Spleen (tissue), 11 donors: Measurements from ENCODE around the gene PCDH19. TPM values are rescaled to one million over a fixed set of nuclear protein-coding genes. Genes with fewer than 3 reads are reported as not detected.
"Not testable (repeated sequence)": the region's sequence is repeated elsewhere in the genome, so short reads cannot be mapped to it uniquely, and the experiment has no call there.

Experiments used
- DNase-seq: peaks from one replicate; pipeline ENCODE4 v3.0.0-alpha.2; 2020
- H3K27ac ChIP-seq, 8 donors: fragments of 200-600 bp; sonication (generic) in 7 of 8; 1 replicate in 4 of 8; 2 replicates in 4 of 8; pipeline versions ENCODE4 v1.5.0 to v1.8.0; 2016 to 2021; ENCODE audit warnings: inconsistent platforms in 4 of 8, mild to moderate bottlenecking in 4 of 8, moderate library complexity in 1 of 8
- H3K27me3 ChIP-seq, 7 donors: fragments of 200-600 bp; sonication (generic) in 6 of 7; replicated peaks in 1 of 7; 1 replicate in 4 of 7; 2 replicates in 3 of 7; pipeline versions ENCODE4 v1.5.0 to v1.8.0; 2016 to 2021; ENCODE audit warnings: inconsistent platforms in 3 of 7, mild to moderate bottlenecking in 1 of 7
- H3K36me3 ChIP-seq, 6 donors: fragments of 200-600 bp; sonication (generic) in 5 of 6; 1 replicate in 4 of 6; 2 replicates in 2 of 6; pipeline versions ENCODE4 v1.5.0 to v1.8.0; 2016 to 2021; ENCODE audit warnings: inconsistent platforms in 2 of 6
- H3K4me1 ChIP-seq, 6 donors: fragments of 200-600 bp; sonication (generic) in 5 of 6; 1 replicate in 3 of 6; 2 replicates in 3 of 6; pipeline versions ENCODE4 v1.5.0 to v1.8.0; 2016 to 2021; ENCODE audit warnings: inconsistent platforms in 3 of 6
- H3K4me3 ChIP-seq, 8 donors: fragments of 200-600 bp; sonication (generic) in 7 of 8; 1 replicate in 4 of 8; 2 replicates in 4 of 8; pipeline versions ENCODE4 v1.5.0 to v1.8.0; 2016 to 2021; ENCODE audit warnings: inconsistent platforms in 4 of 8, mild to moderate bottlenecking in 4 of 8, moderate library complexity in 2 of 8
- H3K9me3 ChIP-seq, 8 donors: fragments of 200-600 bp; sonication (generic) in 7 of 8; 1 replicate in 4 of 8; 2 replicates in 4 of 8; pipeline versions ENCODE4 v1.5.0 to v1.8.0; 2016 to 2021; ENCODE audit warnings: inconsistent platforms in 4 of 8
- CTCF ChIP-seq, 11 experiments: fragments of 200-600 bp in 7 of 11; fragments of 450-650 bp in 4 of 11; sonication (generic) in 4 of 11; IDR thresholded peaks in 8 of 11; conservative IDR thresholded peaks in 3 of 11; 1 replicate in 7 of 11; 2 replicates in 4 of 11; pipeline versions ENCODE4 v1.4.0 to v1.8.0; 2016 to 2021; ENCODE audit warnings: antibody characterized with exemption in 11 of 11, inconsistent platforms in 4 of 11, mild to moderate bottlenecking in 1 of 11
- POLR2A ChIP-seq, 3 donors: fragments of 450-650 bp; IDR thresholded peaks; one replicate each; pipeline ENCODE4 v1.5.1; 2017; ENCODE audit warnings: antibody characterized with exemption in 3 of 3, mild to moderate bottlenecking in 1 of 3
- POLR2AphosphoS5 ChIP-seq, 3 donors: sonication (generic); formaldehyde crosslinking; IDR thresholded peaks; one replicate each; pipeline ENCODE4 v1.5.1; 2017; ENCODE audit warnings: antibody characterized with exemption in 3 of 3
- WGBS, 5 donors: extraction: QIAGEN DNeasy Blood & Tissue Kit in 3 of 5; methylation state at CpG; one replicate each; pipeline versions ENCODE4 v1.1.5 to v1.1.7; 2013 to 2018; 5-methylcytosine and 5-hydroxymethylcytosine counted together
- intact Hi-C: fragments of 100-400 bp; cut with DNase I; formaldehyde crosslinking; loops from one replicate; pipeline ENCODE4 v1.15.0; 2023; ENCODE audit warnings: low total_unique reads
- polyA plus RNA-seq, 3 donors: library from polyadenylated mRNA; stranded (reverse); fragments of 200-250 nt; gene quantifications; one replicate each; pipeline ENCODE4 v1.2.1, GENCODE V29; 2013
- total RNA-seq, 7 donors: library from RNA; depleted of rRNA in 3 of 7; stranded (reverse); fragments of >200 nt in 3 of 7; fragmentation: NEBNext Ultra II Directional in 4 of 7; extraction: Animal tissue kit (Norgen Biotek cat#: 25700) in 4 of 7; gene quantifications; one replicate each; pipeline versions ENCODE4 v1.1.0 to v1.2.1, GENCODE V29; 2016 to 2021
- donor health status: healthy with polysubstance abuse.
- donor health status: DM: no; HTN: no; CAD: no; lungs with moderate emphysema.
- donor health status: DM: no; HTN: no; CAD: no.
- donor health status: Bipolar disorder and iron deficiency.
- donor health status: healthy.
- donor health status: DM: no; HTN: no; CAD: no.
- donor health status: DM: yes; HTN: yes; CAD: no.

Gene PCDH19
- total and polyA plus RNA-seq, 10 donors: 0.02 to 0.34 (median 0.08) TPM

- H3K27ac ChIP-seq: no peak overlapping the region
- peaks cover 0 to 6% (median 0%) of the 10 kb centered on the region in 6 donors for H3K4me1 ChIP-seq
- no peak for DNase-seq
- no peaks in the 10 kb centered on the region for H3K36me3 ChIP-seq
- TF ChIP-seq POLR2AphosphoS5 (IDR thresholded peaks at IDR 0.05) (no peak), POLR2A (IDR thresholded peaks at IDR 0.05) (no peak), CTCF (IDR thresholded peaks at IDR 0.05 in 8 of 11, conservative IDR thresholded peaks at IDR 0.05 in 3 of 11) (no peak)
- H3K9me3 ChIP-seq: no peaks in the 10 kb centered on the region
- intact Hi-C loops: no loop called here
- H3K4me3 ChIP-seq: no peak overlapping the region
- peaks cover 0 to 13% (median 0%) of the 10 kb centered on the region in 7 donors for H3K27me3 ChIP-seq
Observed at GRCh38 chrX:100445593-100445992, 35.5 kb upstream of the PCDH19 start.

DNA sequence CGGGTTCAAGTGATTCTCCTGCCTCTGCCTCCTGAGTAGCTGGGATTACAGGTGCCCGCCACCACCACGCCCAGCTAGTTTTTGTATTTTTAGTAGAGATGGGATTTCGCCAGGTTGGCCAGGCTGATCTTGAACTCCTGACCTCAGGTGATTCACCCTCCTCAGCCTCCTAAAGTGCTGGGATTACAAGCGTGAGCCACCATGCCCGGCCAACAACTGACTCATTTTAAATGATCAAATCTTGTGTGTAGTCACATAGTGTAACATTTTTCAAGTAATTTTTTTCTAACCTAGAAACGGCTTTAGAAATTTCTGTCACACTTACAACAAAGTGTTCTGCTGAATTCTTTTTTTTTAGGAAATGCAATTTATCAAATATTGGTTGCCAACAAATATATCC lies 31.2 kb upstream of the PCDH19 start:
- H3K27me3 ChIP-seq, H3K4me1 ChIP-seq, H3K36me3 ChIP-seq, H3K27ac ChIP-seq, H3K4me3 ChIP-seq, DNase-seq, H3K9me3 ChIP-seq, intact Hi-C loops: not testable (repeated sequence)
- WGBS, 5 donors: 77 to 98% (median 86%) methylated on average over 6 to 7 of the region's 7 CpGs

GRCh38 chrX:100440006-100440405 lies 29.9 kb upstream of the PCDH19 start:
- no peak overlapping the region for H3K27ac ChIP-seq
- DNase-seq: no peak
- H3K4me3 ChIP-seq: no peak overlapping the region
- H3K9me3 ChIP-seq: no peaks in the 10 kb centered on the region
- no peaks in the 10 kb centered on the region for H3K27me3 ChIP-seq
- 64 to 88% (median 79%) methylated on average over 2 of the region's 2 CpGs for WGBS, 5 donors
- TF ChIP-seq POLR2A (IDR thresholded peaks at IDR 0.05) (no peak), POLR2AphosphoS5 (IDR thresholded peaks at IDR 0.05) (no peak), CTCF (IDR thresholded peaks at IDR 0.05 in 8 of 11, conservative IDR thresholded peaks at IDR 0.05 in 3 of 11) (no peak)
- H3K4me1 ChIP-seq: no peaks in the 10 kb centered on the region
- no peaks in the 10 kb centered on the region for H3K36me3 ChIP-seq
- intact Hi-C loops: no loop called here

- no peak for TF ChIP-seq POLR2A (IDR thresholded peaks at IDR 0.05)
- TF ChIP-seq CTCF (IDR thresholded peaks at IDR 0.05 in 8 of 11, conservative IDR thresholded peaks at IDR 0.05 in 3 of 11): no peak
- no peak for TF ChIP-seq POLR2AphosphoS5 (IDR thresholded peaks at IDR 0.05)
- no peaks in the 10 kb centered on the region for H3K9me3 ChIP-seq
- no peaks in the 10 kb centered on the region for H3K27me3 ChIP-seq
- no peaks in the 10 kb centered on the region for H3K36me3 ChIP-seq
- H3K4me3 ChIP-seq: no peak overlapping the region
- DNase-seq: no peak
- intact Hi-C loops: no loop called here
- H3K27ac ChIP-seq: no peak overlapping the region
- H3K4me1 ChIP-seq: no peaks in the 10 kb centered on the region
Observed at GRCh38 chrX:100435726-100436125, 25.7 kb upstream of the PCDH19 start.

DNA sequence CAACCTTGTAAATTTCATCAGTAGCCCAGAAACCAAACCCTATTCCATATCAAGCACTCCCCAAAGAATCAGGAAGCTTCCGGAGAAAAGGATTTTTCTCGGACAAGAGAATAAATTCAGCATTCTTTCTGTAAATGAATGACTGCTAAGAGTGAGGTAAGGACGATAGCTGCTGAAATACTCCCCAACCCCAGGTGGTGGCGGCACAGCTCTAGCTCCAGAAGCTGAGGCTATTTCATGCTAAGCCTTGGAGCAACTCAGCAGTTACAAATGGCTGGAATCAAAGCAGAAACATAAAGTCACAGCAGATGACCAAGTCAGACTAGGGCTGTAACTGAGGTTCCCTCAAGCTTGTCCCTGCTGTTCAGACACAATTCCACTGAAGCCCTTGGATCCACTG lies 13.9 kb upstream of the PCDH19 start:
- no peak for TF ChIP-seq POLR2A (IDR thresholded peaks at IDR 0.05)
- H3K4me3 ChIP-seq: no peak overlapping the region
- intact Hi-C loops: no loop called here
- H3K4me1 ChIP-seq: no peaks in the 10 kb centered on the region
- no peaks in the 10 kb centered on the region for H3K9me3 ChIP-seq
- WGBS, 5 donors: 62 to 78% (median 76%) methylated on average over 4 of the region's 4 CpGs
- H3K27ac ChIP-seq: no peak overlapping the region
- no peak for DNase-seq
- no peaks in the 10 kb centered on the region for H3K36me3 ChIP-seq
- H3K27me3 ChIP-seq: no peaks in the 10 kb centered on the region
